Epithelial cell of umbilical artery (primary cell): ENCODE results near the gene TMEM263. TPM values are rescaled to one million over a fixed set of nuclear protein-coding genes. Genes with fewer than 3 reads are reported as not detected.

Source experiments
- total RNA-seq: library from RNA; depleted of rRNA; stranded (reverse); fragments of >200 nt; gene quantifications from 2 replicates; pipeline ENCODE4 v1.2.3, GENCODE V29; 2014

The TMEM263 gene
- total RNA-seq, result 80.2 and 98.1 TPM in 2 replicates

DNA sequence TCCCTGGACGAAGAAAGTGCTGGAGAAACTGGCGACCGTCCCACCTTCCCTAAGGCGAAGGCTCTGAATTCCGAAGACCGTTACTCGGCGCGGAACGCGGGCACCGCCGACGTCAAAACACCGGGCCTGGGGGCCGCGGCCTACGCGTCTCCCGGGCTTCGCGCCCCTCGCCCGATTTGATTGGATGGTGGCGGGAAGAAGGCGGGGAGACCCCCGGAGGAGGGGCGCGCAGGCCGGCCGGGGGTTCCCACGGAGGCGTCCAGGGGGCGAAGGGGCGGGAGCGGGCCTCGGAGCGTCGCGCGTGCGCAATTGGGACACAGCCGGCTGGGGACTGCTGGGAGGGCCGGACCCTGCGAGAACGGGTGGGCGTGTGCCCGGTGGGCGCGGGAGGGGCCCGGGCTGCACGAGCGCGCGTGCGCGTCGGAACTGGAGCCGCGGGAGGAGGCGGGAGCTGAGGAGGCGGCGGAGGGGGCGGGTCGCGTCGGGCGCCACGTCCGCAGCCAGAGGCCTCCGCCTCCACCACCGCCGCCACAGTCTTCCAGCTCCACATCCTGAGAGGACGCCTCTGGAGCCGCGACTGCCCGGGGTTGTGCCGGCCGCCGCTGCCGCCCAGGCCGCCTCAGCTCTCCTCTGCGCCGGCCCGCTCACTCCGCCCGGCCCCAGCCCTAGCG, at the start of gene TMEM263:
Gene TMEM263 (plus strand): TSS at position 531 of the 671 bp plus-strand sequence. CDS start 11,210 bp downstream, outside the sequence.

DNA sequence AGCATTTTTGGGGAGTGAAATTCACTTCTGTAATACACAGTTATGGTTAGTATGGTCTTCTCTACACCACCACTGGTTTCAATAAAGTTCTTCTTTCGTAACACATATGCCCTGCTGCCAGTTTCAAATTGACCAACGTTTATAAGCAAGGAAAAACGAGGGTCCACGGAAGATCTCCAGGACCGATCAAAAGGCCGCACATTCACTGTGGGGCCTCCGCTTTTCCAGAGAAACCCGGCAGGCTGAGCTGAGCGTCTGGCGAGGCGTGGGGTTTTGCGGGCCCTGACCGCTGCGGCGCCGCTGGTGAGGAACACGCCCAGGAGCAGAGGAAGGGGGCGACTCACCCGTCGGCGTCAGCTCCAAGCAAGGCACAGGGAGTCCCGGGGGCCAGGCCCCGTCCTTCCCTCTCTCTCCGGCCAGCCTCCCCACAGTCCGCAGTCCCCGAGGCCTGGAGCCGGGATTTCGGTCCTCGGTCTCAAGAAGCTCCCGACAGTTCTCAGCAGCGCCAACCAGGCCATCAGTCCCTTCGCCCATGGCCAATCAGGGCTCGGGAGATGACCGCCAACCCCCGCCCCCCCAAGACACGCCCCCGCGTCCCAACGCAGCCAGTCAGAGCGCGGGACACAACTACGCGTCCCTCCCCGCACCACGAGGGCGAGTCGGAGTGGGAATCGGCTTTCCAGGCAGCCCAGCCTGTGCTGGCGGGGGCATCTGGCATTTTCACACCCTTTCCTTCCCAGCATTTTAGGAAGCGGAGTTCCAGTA, 31.1 kb downstream of the TMEM263 start, which contains the start of gene MTERF2:
Gene MTERF2 (minus strand): TSS at position 522 of the 765 bp plus-strand sequence. CDS start 8,432 bp downstream, outside the sequence.

Other genes starting within 250 kb of the TMEM263 start
- 7.1 and 14.0 TPM in 2 replicates for gene RIC8B, start 181.2 kb upstream of the TMEM263 start, total RNA-seq
- gene MTERF2, start 31.2 kb downstream of the TMEM263 start, total RNA-seq, result 5.5 and 11.1 TPM in 2 replicates
- gene CRY1, start 137.6 kb downstream of the TMEM263 start, total RNA-seq, result 13.4 and 15.6 TPM in 2 replicates